ENCODE data around the gene LPAR3. TPM values are rescaled to one million over a fixed set of nuclear protein-coding genes. Genes with fewer than 3 reads are reported as not detected.

LPAR3 gene
- polyA plus RNA-seq, 1 of the 3 experiments (the other 2 are of a cell fraction), result 0.08 TPM

GRCh38 chr1:84823991-84824390 lies 69.0 kb downstream of the LPAR3 start:
- no peak overlapping the region for H3K4me3 ChIP-seq (ENCODE audit: low read depth in 2 of 2, low read length in 1 of 2)
- no peaks in the 10 kb centered on the region; the same call in 1 of the 2 replicates for H3K27me3 ChIP-seq (ENCODE audit: insufficient read depth)
- H3K9me3 ChIP-seq, result no peaks in the 10 kb centered on the region
- H3K4me1 ChIP-seq (ENCODE audit: control insufficient read depth in 1 of 2, insufficient read depth in 2 of 2, low read depth in 1 of 2, low read length in 1 of 2), result peaks cover 0 to 5% of the 10 kb centered on the region in 2 experiments; a peak in 2 of 4 replicates
- 71% methylated on average over 1 of the region's 1 CpG for WGBS (ENCODE audit: low lambda C conversion rate)
- no peak overlapping the region for H3K9ac ChIP-seq
- no peaks in the 10 kb centered on the region for H3K79me2 ChIP-seq (ENCODE audit: insufficient read depth)
- no peak for DNase-seq
- ChIA-PET POLR2A (no interaction called here), CTCF (interaction anchor here (0.6 kb wide), 1 partner anchor 185 kb away, joined by 3 read pairs; no protein-coding TSS in a partner anchor)
- no peak overlapping the region for H3K27ac ChIP-seq (ENCODE audit: low read depth in 2 of 2, low read length in 1 of 2)
- no peaks in the 10 kb centered on the region for H3F3A ChIP-seq (replicated peaks; ENCODE audit: insufficient read depth)
- no peak overlapping the region for H3K4me2 ChIP-seq
- no peaks in the 10 kb centered on the region for H4K20me1 ChIP-seq (ENCODE audit: insufficient read depth)
- no peaks in the 10 kb centered on the region for H3K9me2 ChIP-seq
- TF ChIP-seq GABPA (IDR thresholded peaks at IDR 0.05; ENCODE audit: low read depth) (no peak), RAD21 (IDR thresholded peaks at IDR 0.05; ENCODE audit: low read length) (no peak), RCOR1 (IDR thresholded peaks at IDR 0.05; ENCODE audit: low read length) (no peak), FOSL2 (IDR thresholded peaks at IDR 0.05; ENCODE audit: borderline replicate concordance, low read depth) (no peak), JUND (IDR thresholded peaks at IDR 0.05) (no peak), POLR2AphosphoS5 (IDR thresholded peaks at IDR 0.05; ENCODE audit: low read depth, low read length) (no peak), NRF1 (IDR thresholded peaks at IDR 0.05; ENCODE audit: low read depth, low read length) (no peak), CHD2 (IDR thresholded peaks at IDR 0.05; ENCODE audit: low read length, partially characterized antibody) (no peak), EP300 (IDR thresholded peaks at IDR 0.05; ENCODE audit: borderline replicate concordance in 1 of 2, low read depth in 1 of 2, low read length in 1 of 2) (no peak)
- TF ChIP-seq, protein P1, sequence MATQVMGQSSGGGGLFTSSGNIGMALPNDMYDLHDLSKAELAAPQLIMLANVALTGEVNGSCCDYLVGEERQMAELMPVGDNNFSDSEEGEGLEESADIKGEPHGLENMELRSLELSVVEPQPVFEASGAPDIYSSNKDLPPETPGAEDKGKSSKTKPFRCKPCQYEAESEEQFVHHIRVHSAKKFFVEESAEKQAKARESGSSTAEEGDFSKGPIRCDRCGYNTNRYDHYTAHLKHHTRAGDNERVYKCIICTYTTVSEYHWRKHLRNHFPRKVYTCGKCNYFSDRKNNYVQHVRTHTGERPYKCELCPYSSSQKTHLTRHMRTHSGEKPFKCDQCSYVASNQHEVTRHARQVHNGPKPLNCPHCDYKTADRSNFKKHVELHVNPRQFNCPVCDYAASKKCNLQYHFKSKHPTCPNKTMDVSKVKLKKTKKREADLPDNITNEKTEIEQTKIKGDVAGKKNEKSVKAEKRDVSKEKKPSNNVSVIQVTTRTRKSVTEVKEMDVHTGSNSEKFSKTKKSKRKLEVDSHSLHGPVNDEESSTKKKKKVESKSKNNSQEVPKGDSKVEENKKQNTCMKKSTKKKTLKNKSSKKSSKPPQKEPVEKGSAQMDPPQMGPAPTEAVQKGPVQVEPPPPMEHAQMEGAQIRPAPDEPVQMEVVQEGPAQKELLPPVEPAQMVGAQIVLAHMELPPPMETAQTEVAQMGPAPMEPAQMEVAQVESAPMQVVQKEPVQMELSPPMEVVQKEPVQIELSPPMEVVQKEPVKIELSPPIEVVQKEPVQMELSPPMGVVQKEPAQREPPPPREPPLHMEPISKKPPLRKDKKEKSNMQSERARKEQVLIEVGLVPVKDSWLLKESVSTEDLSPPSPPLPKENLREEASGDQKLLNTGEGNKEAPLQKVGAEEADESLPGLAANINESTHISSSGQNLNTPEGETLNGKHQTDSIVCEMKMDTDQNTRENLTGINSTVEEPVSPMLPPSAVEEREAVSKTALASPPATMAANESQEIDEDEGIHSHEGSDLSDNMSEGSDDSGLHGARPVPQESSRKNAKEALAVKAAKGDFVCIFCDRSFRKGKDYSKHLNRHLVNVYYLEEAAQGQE (IDR thresholded peaks at IDR 0.05; ENCODE audit: low read depth, low read length), result no peak
- H3K36me3 ChIP-seq (replicated peaks in 1 of 2; ENCODE audit: control insufficient read depth in 1 of 2, insufficient read depth in 2 of 2, low read length in 1 of 2), result no peaks in the 10 kb centered on the region
- H2AFZ ChIP-seq (ENCODE audit: low read depth), result no peak overlapping the region

DNA sequence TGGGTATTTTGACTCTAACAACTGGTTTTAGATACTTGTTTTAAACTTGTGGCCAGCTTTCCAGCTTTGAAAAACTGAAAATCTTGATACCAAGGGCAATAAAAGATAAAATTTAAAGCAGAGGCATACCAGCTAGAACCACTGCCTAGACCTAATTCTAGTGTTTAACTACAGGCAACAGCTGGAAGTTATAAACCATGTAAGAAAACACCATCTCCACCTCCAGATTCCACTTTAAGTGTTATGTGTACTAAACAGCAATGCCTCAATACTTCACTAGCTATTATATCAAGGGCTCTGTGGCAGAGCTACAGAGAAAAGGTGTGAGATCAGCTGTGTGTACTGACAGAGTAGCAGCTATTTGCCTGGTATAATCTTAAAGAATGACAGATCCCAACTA lies 69.5 kb downstream of the LPAR3 start:
- no peak overlapping the region for H3K4me2 ChIP-seq
- H3K9me2 ChIP-seq, result no peaks in the 10 kb centered on the region
- no peaks in the 10 kb centered on the region for H3K36me3 ChIP-seq (replicated peaks in 1 of 2; ENCODE audit: control insufficient read depth in 1 of 2, insufficient read depth in 2 of 2, low read length in 1 of 2)
- H3K9me3 ChIP-seq, result no peaks in the 10 kb centered on the region
- no peak for DNase-seq
- no peaks in the 10 kb centered on the region for H3K79me2 ChIP-seq (ENCODE audit: insufficient read depth)
- no peaks in the 10 kb centered on the region for H3F3A ChIP-seq (replicated peaks; ENCODE audit: insufficient read depth)
- no peaks in the 10 kb centered on the region for H4K20me1 ChIP-seq (ENCODE audit: insufficient read depth)
- H3K4me1 ChIP-seq (ENCODE audit: control insufficient read depth in 1 of 2, insufficient read depth in 2 of 2, low read depth in 1 of 2, low read length in 1 of 2), result peaks cover 0 to 5% of the 10 kb centered on the region in 2 experiments; a peak in 2 of 4 replicates
- no peak for TF ChIP-seq MAX (IDR thresholded peaks at IDR 0.05; ENCODE audit: low read depth)
- TF ChIP-seq, protein P2, sequence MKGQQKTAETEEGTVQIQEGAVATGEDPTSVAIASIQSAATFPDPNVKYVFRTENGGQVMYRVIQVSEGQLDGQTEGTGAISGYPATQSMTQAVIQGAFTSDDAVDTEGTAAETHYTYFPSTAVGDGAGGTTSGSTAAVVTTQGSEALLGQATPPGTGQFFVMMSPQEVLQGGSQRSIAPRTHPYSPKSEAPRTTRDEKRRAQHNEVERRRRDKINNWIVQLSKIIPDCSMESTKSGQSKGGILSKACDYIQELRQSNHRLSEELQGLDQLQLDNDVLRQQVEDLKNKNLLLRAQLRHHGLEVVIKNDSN (IDR thresholded peaks at IDR 0.05; ENCODE audit: borderline replicate concordance, low read depth), result no peak
- TF ChIP-seq ELF1 (IDR thresholded peaks at IDR 0.05), result no peak
- TF ChIP-seq, protein P3, sequence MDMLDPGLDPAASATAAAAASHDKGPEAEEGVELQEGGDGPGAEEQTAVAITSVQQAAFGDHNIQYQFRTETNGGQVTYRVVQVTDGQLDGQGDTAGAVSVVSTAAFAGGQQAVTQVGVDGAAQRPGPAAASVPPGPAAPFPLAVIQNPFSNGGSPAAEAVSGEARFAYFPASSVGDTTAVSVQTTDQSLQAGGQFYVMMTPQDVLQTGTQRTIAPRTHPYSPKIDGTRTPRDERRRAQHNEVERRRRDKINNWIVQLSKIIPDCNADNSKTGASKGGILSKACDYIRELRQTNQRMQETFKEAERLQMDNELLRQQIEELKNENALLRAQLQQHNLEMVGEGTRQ (IDR thresholded peaks at IDR 0.05; ENCODE audit: borderline replicate concordance, low read depth, low read length), result no peak
- no peak for TF ChIP-seq GABPA (IDR thresholded peaks at IDR 0.05; ENCODE audit: low read depth)
- TF ChIP-seq TAF1 (IDR thresholded peaks at IDR 0.05; ENCODE audit: borderline replicate concordance, low read depth, low read length), result no peak
- TF ChIP-seq FOXJ3 (CRISPR knock-in tag; IDR thresholded peaks at IDR 0.05), result no peak
- no peak for TF ChIP-seq NFIC (IDR thresholded peaks at IDR 0.05; ENCODE audit: borderline replicate concordance)
- TF ChIP-seq, protein P1 (IDR thresholded peaks at IDR 0.05; ENCODE audit: low read depth, low read length), result no peak
- TF ChIP-seq YY1 (IDR thresholded peaks at IDR 0.05; ENCODE audit: low read depth), result no peak
- ChIA-PET CTCF (interaction anchor here (0.6 kb wide), 1 partner anchor 186 kb away, joined by 3 read pairs; no protein-coding TSS in a partner anchor), POLR2A (no interaction called here)
- H3K27ac ChIP-seq (ENCODE audit: low read depth in 2 of 2, low read length in 1 of 2), result no peak overlapping the region
- no peaks in the 10 kb centered on the region; the same call in 1 of the 2 replicates for H3K27me3 ChIP-seq (ENCODE audit: insufficient read depth)
- H3K4me3 ChIP-seq (ENCODE audit: low read depth in 2 of 2, low read length in 1 of 2), result no peak overlapping the region
- H2AFZ ChIP-seq (ENCODE audit: low read depth), result no peak overlapping the region
- no peak overlapping the region for H3K9ac ChIP-seq

Measured in SK-N-SH (cell line).